Stimulated activated CD8-positive, alpha-beta memory T cell treated with anti-CD3 and anti-CD28 coated beads, Interleukin-15, amount 100 ng/mL, for 48 hours (primary cell): ENCODE results near the gene TSPAN18.

Experiments used
- DNase-seq, 2 donors: peaks; one replicate each; pipeline ENCODE4 v3.0.0-alpha.2; 2020; ENCODE audit warnings: low read depth in 2 of 2

Gene TSPAN18

GRCh38 chr11:44979543-44980399, 253.0 kb downstream of the TSPAN18 start:
- DNase-seq, result no peak

- DNase-seq, result no peak
Measured at GRCh38 chr11:44980533-44981427, 254.0 kb downstream of the TSPAN18 start.
